GM12878 (cell line): ENCODE measurements around the gene SCNN1B. TPM values are rescaled to one million over a fixed set of nuclear protein-coding genes. Genes with fewer than 3 reads are reported as not detected.

Source experiments
- ATAC-seq: fragments of 200-7000 bp; cut with Tn5 transposase; 3 replicates; pipeline ENCODE4 v1.9.1; 2020; ENCODE audit warnings: mild to moderate bottlenecking, moderate library complexity
- BruUV-seq: library from RNA; stranded (reverse); fragments of 400-500 nt; replicated peaks from 2 replicates; lab custom pipeline; 2021; lab: Mats Ljungman, UMichigan
- CTCF ChIA-PET: fragments of 300-600 bp; sonication (Branson Sonifier 250); formaldehyde crosslinking; extraction: SDS; loops from one replicate; lab custom pipeline; 2021; ENCODE audit warnings: inconsistent platforms; lab: Yijun Ruan, JAX
- POLR2A ChIA-PET: fragments of 350-600 bp; formaldehyde crosslinking; extraction: SDS; loops from one replicate; lab custom pipeline; 2021; ENCODE audit warnings: inconsistent platforms; lab: Charles Lee
- RAD21 ChIA-PET: fragments of 300-600 bp; sonication (Branson Sonifier 250); formaldehyde crosslinking; loops from one replicate; lab custom pipeline; 2023; ENCODE audit warnings: antibody characterized with exemption; ENCODE audit not compliant: unreplicated experiment; lab: Charles Lee
- SMC1A ChIA-PET: fragments of 300-600 bp; sonication (Branson Sonifier 250); formaldehyde crosslinking; loops from one replicate; lab custom pipeline; 2023; ENCODE audit not compliant: unreplicated experiment, uncharacterized antibody; lab: Charles Lee
- DNase-seq: peaks from one replicate; pipeline ENCODE4 v3.0.0-alpha.2; 2011; ENCODE audit warnings: low read depth, low spot score
- FAIRE-seq: peaks from 3 replicates; lab custom pipeline; 2011; peaks lifted over from hg19 to GRCh38; lab: Jason Lieb, UNC
- H2AFZ ChIP-seq: 2 replicates; pipeline ENCODE4 v1.6.0; 2011; ENCODE audit warnings: low read depth, low read length, control low read depth; ENCODE audit not compliant: control insufficient read depth
- H3K27ac ChIP-seq: 2 replicates; pipeline ENCODE4 v1.5.1; 2011; ENCODE audit warnings: control low read depth; ENCODE audit not compliant: control insufficient read depth, insufficient read depth
- H3K27me3 ChIP-seq, 2 experiments: replicated peaks in 1 of 2; 2 replicates each; pipeline versions ENCODE4 v1.6.0 to v1.6.1; 2011; ENCODE audit warnings: low read length in 1 of 2; ENCODE audit not compliant: control insufficient read depth in 2 of 2, insufficient read depth in 2 of 2
- H3K36me3 ChIP-seq, 2 experiments: 2 replicates each; pipeline ENCODE4 v1.5.1; 2011; ENCODE audit warnings: low read length in 1 of 2; ENCODE audit not compliant: control insufficient read depth in 2 of 2, insufficient read depth in 2 of 2
- H3K4me1 ChIP-seq: 2 replicates; pipeline ENCODE4 v1.6.1; 2011; ENCODE audit warnings: mild to moderate bottlenecking, low read length, moderate library complexity, mixed read lengths; ENCODE audit not compliant: control insufficient read depth, insufficient read depth
- H3K4me2 ChIP-seq: 2 replicates; pipeline ENCODE4 v1.6.0; 2011; ENCODE audit warnings: control low read depth; ENCODE audit not compliant: control insufficient read depth, insufficient read depth
- H3K4me3 ChIP-seq: fragments of 200-600 bp; sonication (generic); 2 replicates; pipeline ENCODE4 v1.5.1; 2016
- H3K79me2 ChIP-seq: 2 replicates; pipeline ENCODE4 v1.6.0; 2011; ENCODE audit warnings: low read length; ENCODE audit not compliant: control insufficient read depth, insufficient read depth
- H3K9ac ChIP-seq: 2 replicates; pipeline ENCODE4 v1.8.0; 2011; ENCODE audit warnings: low read length, control low read depth, mixed read lengths; ENCODE audit not compliant: control insufficient read depth, insufficient read depth
- H3K9me3 ChIP-seq: replicated peaks from 3 replicates; pipeline ENCODE4 v1.5.1; 2011; ENCODE audit warnings: mild to moderate bottlenecking, low read length; ENCODE audit not compliant: control insufficient read depth, insufficient read depth
- H4K20me1 ChIP-seq: 2 replicates; pipeline ENCODE4 v1.6.0; 2011; ENCODE audit not compliant: control insufficient read depth, insufficient read depth
- CREB1 ChIP-seq: IDR thresholded peaks from 2 replicates; pipeline ENCODE4 v1.6.1; 2012; ENCODE audit warnings: low read depth, mild to moderate bottlenecking, inconsistent platforms
- ETV6 ChIP-seq, 2 experiments: fragments of 450-650 bp in 1 of 2; IDR thresholded peaks in 1 of 2; conservative IDR thresholded peaks in 1 of 2; 2 replicates each; pipeline ENCODE4 v1.6.1; 2014; ENCODE audit warnings: antibody characterized with exemption in 1 of 2, borderline replicate concordance in 1 of 2, low read depth in 1 of 2, mild to moderate bottlenecking in 1 of 2, moderate library complexity in 1 of 2
- KLF5 ChIP-seq: fragments of 450-650 bp; IDR thresholded peaks from 2 replicates; pipeline ENCODE4 v1.6.1; 2014; ENCODE audit warnings: mild to moderate bottlenecking; ENCODE audit not compliant: partially characterized antibody
- MEF2A ChIP-seq: IDR thresholded peaks from 2 replicates; pipeline ENCODE4 v1.6.1; 2011; ENCODE audit warnings: low read depth, mild to moderate bottlenecking, low read length, moderate library complexity; ENCODE audit not compliant: insufficient read depth
- NR2F1 ChIP-seq: fragments of 450-650 bp; conservative IDR thresholded peaks from 2 replicates; pipeline ENCODE4 v1.6.1; 2017; ENCODE audit warnings: mild to moderate bottlenecking
- STAT3 ChIP-seq: IDR thresholded peaks from 2 replicates; pipeline ENCODE4 v1.6.1; 2011; ENCODE audit warnings: low read depth, low read length, improper control_type of control experiment
- TCF7 ChIP-seq: IDR thresholded peaks from 2 replicates; pipeline ENCODE4 v1.6.1; 2014; ENCODE audit warnings: antibody characterized with exemption, borderline replicate concordance
- WGBS: methylation state at CpG from one replicate; pipeline ENCODE4 v1.1.6; 2016; ENCODE audit warnings: low lambda C conversion rate; ENCODE audit not compliant: insufficient replicate concordance, insufficient coverage; ENCODE audit errors: missing lambda C conversion rate; 5-methylcytosine and 5-hydroxymethylcytosine counted together
- in situ Hi-C: fragments of 300-500 bp; cut with MboI; formaldehyde crosslinking; loops from 9 replicates; pipeline ENCODE4 v1.14.3; 2018; ENCODE audit warnings: mixed read lengths
- intact Hi-C: fragments of 100-400 bp; cut with micrococcal nuclease; formaldehyde crosslinking; loops from one replicate; pipeline ENCODE4 v1.14.2; 2022; ENCODE audit not compliant: unreplicated experiment
- polyA plus RNA-seq, 11 experiments: library from polyadenylated mRNA; depleted of rRNA in 4 of 11; unstranded in 6 of 11; stranded (reverse) in 5 of 11; fragments of >200 nt; fragmentation: Nextera tagmentation in 4 of 11; fragmentation: Illumina TruSeq in 1 of 11; extraction: Ambion mirVana in 4 of 11; extraction: Trizol in 1 of 11; gene quantifications; 1 replicate in 1 of 11; 2 replicates in 10 of 11; pipeline versions ENCODE4 v1.2.1 to v1.2.3, GENCODE V29; 2011 to 2016; ENCODE audit warnings: inconsistent platforms in 2 of 11, missing spikeins in 2 of 11, low read depth in 1 of 11
- total RNA-seq, 4 experiments: library from RNA; depleted of rRNA in 3 of 4; stranded (reverse); fragments of >200 nt in 3 of 4; fragmentation: Illumina TruSeq in 1 of 4; extraction: Trizol in 1 of 4; gene quantifications; 2 replicates each; pipeline versions ENCODE4 v1.2.1 to v1.2.3, GENCODE V29; 2013 to 2021

SCNN1B gene
- total and polyA plus RNA-seq, 10 of the 15 experiments (the other 5 are each of a cell fraction or from before 2014, with no cell fraction given), result 0.28 to 1.5 (median 0.64) TPM

GRCh38 chr16:23318639-23319038 lies 16.5 kb downstream of the SCNN1B start:
- TF ChIP-seq STAT3 (no peak), CREB1 (no peak), TCF7 (no peak), MEF2A (no peak), KLF5 (no peak)
- no peaks in the 10 kb centered on the region for H3K79me2 ChIP-seq
- H3K4me3 ChIP-seq, result no peak overlapping the region
- no peaks in the 10 kb centered on the region for H3K27me3 ChIP-seq
- SMC1A ChIA-PET, result interaction anchor here (0.9 to 9.4 kb wide), 3 partner anchors 9 to 120 kb away, joined by 3 to 118 read pairs (median 3); no protein-coding TSS in a partner anchor
- no peaks in the 10 kb centered on the region for H4K20me1 ChIP-seq
- no peak overlapping the region for H3K27ac ChIP-seq
- peaks cover 11% of the 10 kb centered on the region for H3K4me1 ChIP-seq
- intact Hi-C loops, result no loop called here
- no peak overlapping the region for H3K4me2 ChIP-seq
- BruUV-seq, result no TSS peak
- RAD21 ChIA-PET, result interaction anchor here (1.1 kb wide), 1 partner anchor 21 kb away, joined by 3 read pairs; no protein-coding TSS in a partner anchor
- H3K9ac ChIP-seq, result no peak overlapping the region
- 79% methylated on average over 2 of the region's 2 CpGs for WGBS
- no peak for FAIRE-seq
- H3K36me3 ChIP-seq, result no peaks in the 10 kb centered on the region
- no peak for ATAC-seq
- POLR2A ChIA-PET, result interaction anchor here (1.6 kb wide), 1 partner anchor 31 kb away, joined by 4 read pairs; no protein-coding TSS in a partner anchor
- CTCF ChIA-PET, result interaction anchor here (1.2 kb wide), 1 partner anchor 14 kb away, joined by 5 read pairs; no protein-coding TSS in a partner anchor
- no peak overlapping the region for H2AFZ ChIP-seq
- in situ Hi-C loops, result no loop called here
- no peaks in the 10 kb centered on the region; the same call in 2 of the 3 replicates for H3K9me3 ChIP-seq
- DNase-seq, result no peak

GRCh38 chr16:23319861-23320615 lies 17.9 kb downstream of the SCNN1B start:
- DNase-seq (no peak), FAIRE-seq (no peak), ATAC-seq (no peak)
- CTCF ChIA-PET, result no interaction called here
- Histone ChIP-seq H3K36me3 (no peaks in the 10 kb centered on the region), H3K4me1 (peaks cover 22% of the 10 kb centered on the region), H3K27ac (no peak overlapping the region), H3K9ac (no peak overlapping the region), H3K79me2 (no peaks in the 10 kb centered on the region), H3K27me3 (no peaks in the 10 kb centered on the region), H3K9me3 (no peaks in the 10 kb centered on the region; the same call in 2 of the 3 replicates), H2AFZ (no peak overlapping the region), H3K4me2 (no peak overlapping the region), H3K4me3 (no peak overlapping the region), H4K20me1 (no peaks in the 10 kb centered on the region)
- POLR2A ChIA-PET, result interaction anchor here (0.6 to 1.6 kb wide), 3 partner anchors 10 to 90 kb away, joined by 3 to 5 read pairs (median 4); no protein-coding TSS in a partner anchor
- SMC1A ChIA-PET, result interaction anchor here (1.0 to 9.4 kb wide), 4 partner anchors 16 to 119 kb away, joined by 3 to 118 read pairs (median 4); no protein-coding TSS in a partner anchor
- intact Hi-C loops (no loop called here), in situ Hi-C loops (no loop called here)
- RAD21 ChIA-PET, result no interaction called here
- no peak for TF ChIP-seq NR2F1
- no peak for TF ChIP-seq ETV6 (conservative IDR thresholded peaks at IDR 0.05 in 1 of 2, IDR thresholded peaks at IDR 0.05 in 1 of 2; ENCODE audit: borderline replicate concordance in 1 of 2, low read depth in 1 of 2)
- 79% methylated on average over 15 of the region's 15 CpGs for WGBS
- BruUV-seq, result no TSS peak
